Smooth muscle cell (in vitro differentiated cells): ENCODE results near the gene MAP1S. TPM values are rescaled to one million over a fixed set of nuclear protein-coding genes. Genes with fewer than 3 reads are reported as not detected.
A peak's percentile ranks its signal among the peaks of the same experiment; 100 is the strongest.

ENCODE experiments used
- DNase-seq: peaks from one replicate; lab custom pipeline; 2025; ENCODE audit not compliant: unreplicated experiment; lab: John Stamatoyannopoulos, UW
- H2AFZ ChIP-seq: fragments of 200-600 bp; sonication (generic); 2 replicates; pipeline ENCODE4 v1.6.0; 2016; ENCODE audit warnings: antibody characterized with exemption, low read depth, mild to moderate bottlenecking
- H3F3A ChIP-seq: fragments of 200-600 bp; sonication (generic); 2 replicates; pipeline ENCODE4 v1.6.0; 2017; ENCODE audit warnings: antibody characterized with exemption, low read depth
- H3K27ac ChIP-seq: fragments of 200-600 bp; sonication (generic); 2 replicates; pipeline ENCODE4 v1.5.1; 2016; ENCODE audit warnings: low read depth, mild to moderate bottlenecking
- H3K27me3 ChIP-seq: fragments of 200-600 bp; sonication (generic); 2 replicates; pipeline ENCODE4 v1.6.1; 2016; ENCODE audit warnings: low read depth, mild to moderate bottlenecking
- H3K36me3 ChIP-seq: fragments of 200-600 bp; sonication (generic); 2 replicates; pipeline ENCODE4 v1.5.1; 2016; ENCODE audit warnings: low read depth
- H3K4me1 ChIP-seq: fragments of 200-600 bp; sonication (generic); 2 replicates; pipeline ENCODE4 v1.5.1; 2016; ENCODE audit warnings: low read depth
- H3K4me2 ChIP-seq: fragments of 200-600 bp; sonication (generic); 2 replicates; pipeline ENCODE4 v1.6.0; 2016; ENCODE audit warnings: mild to moderate bottlenecking
- H3K4me3 ChIP-seq: fragments of 200-600 bp; sonication (generic); 2 replicates; pipeline ENCODE4 v1.5.1; 2016; ENCODE audit warnings: mild to moderate bottlenecking
- H3K79me2 ChIP-seq: fragments of 200-600 bp; sonication (generic); 2 replicates; pipeline ENCODE4 v1.6.0; 2016; ENCODE audit warnings: low read depth, mild to moderate bottlenecking
- H3K9ac ChIP-seq: fragments of 200-600 bp; sonication (generic); 2 replicates; pipeline ENCODE4 v1.6.0; 2016; ENCODE audit warnings: low read depth
- H3K9me3 ChIP-seq: fragments of 200-600 bp; sonication (generic); replicated peaks from 2 replicates; pipeline ENCODE4 v1.5.1; 2016; ENCODE audit warnings: low read depth
- H4K20me1 ChIP-seq: fragments of 200-600 bp; sonication (generic); 2 replicates; pipeline ENCODE4 v1.6.0; 2016; ENCODE audit warnings: low read depth
- WGBS: methylation state at CpG from one replicate; pipeline ENCODE4 v1.1.7; 2016; ENCODE audit warnings: low lambda C conversion rate; 5-methylcytosine and 5-hydroxymethylcytosine counted together
- polyA plus RNA-seq: library from polyadenylated mRNA; unstranded; fragments of >200 nt; fragmentation: Nextera tagmentation; extraction: Ambion mirVana; gene quantifications from 2 replicates; pipeline ENCODE4 v1.2.1, GENCODE V29; 2016
- total RNA-seq: library from RNA; depleted of rRNA; stranded (reverse); fragments of >200 nt; gene quantifications from 2 replicates; pipeline ENCODE4 v1.2.3, GENCODE V29; 2014
- TF ChIP-seq, protein P1 (sequence below): fragments of 200-600 bp; sonication (generic); IDR thresholded peaks from 2 replicates; pipeline ENCODE4 v1.5.1; 2017; ENCODE audit warnings: borderline replicate concordance, mild to moderate bottlenecking, antibody characterized with exemption; ENCODE audit not compliant: insufficient read depth, poor library complexity, severe bottlenecking

Gene MAP1S
- total and polyA plus RNA-seq, 2 experiments from 2014 or later = 10.2 to 62.1 TPM

DNA sequence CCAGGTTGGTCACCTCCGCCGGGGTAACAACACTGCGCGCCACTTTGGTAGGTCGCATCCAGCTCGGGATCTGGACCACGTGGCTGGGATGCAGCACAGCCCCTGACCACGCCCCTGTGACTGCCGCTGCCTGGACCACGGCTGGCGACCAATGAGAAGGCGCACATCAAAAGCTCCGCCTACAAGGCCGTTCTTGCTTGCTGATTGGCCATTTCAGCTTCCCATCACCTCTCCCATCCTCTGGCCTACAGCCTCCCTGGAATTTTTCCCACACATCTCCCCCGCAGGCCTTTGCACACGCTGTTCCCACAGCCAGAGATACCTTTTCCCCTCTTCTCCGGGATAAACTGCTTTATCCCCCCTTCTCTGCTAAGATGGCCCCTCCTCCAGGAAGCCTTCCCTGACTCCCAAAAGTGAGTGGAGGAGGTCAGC lies 12.5 kb upstream of the MAP1S start:
- Histone ChIP-seq H3K4me1 (no peaks in the 10 kb centered on the region), H3K4me2 (no peak overlapping the region), H3K4me3 (no peak overlapping the region), H3K9ac (no peak overlapping the region), H3K9me3 (no peaks in the 10 kb centered on the region), H3K27ac (no peak overlapping the region), H3K79me2 (no peaks in the 10 kb centered on the region), H3F3A (no peaks in the 10 kb centered on the region), H3K27me3 (no peaks in the 10 kb centered on the region), H2AFZ (no peak overlapping the region), H4K20me1 (no peaks in the 10 kb centered on the region), H3K36me3 (no peaks in the 10 kb centered on the region)
- WGBS = 19% methylated on average over 16 of the region's 17 CpGs
- TF ChIP-seq, protein P1, sequence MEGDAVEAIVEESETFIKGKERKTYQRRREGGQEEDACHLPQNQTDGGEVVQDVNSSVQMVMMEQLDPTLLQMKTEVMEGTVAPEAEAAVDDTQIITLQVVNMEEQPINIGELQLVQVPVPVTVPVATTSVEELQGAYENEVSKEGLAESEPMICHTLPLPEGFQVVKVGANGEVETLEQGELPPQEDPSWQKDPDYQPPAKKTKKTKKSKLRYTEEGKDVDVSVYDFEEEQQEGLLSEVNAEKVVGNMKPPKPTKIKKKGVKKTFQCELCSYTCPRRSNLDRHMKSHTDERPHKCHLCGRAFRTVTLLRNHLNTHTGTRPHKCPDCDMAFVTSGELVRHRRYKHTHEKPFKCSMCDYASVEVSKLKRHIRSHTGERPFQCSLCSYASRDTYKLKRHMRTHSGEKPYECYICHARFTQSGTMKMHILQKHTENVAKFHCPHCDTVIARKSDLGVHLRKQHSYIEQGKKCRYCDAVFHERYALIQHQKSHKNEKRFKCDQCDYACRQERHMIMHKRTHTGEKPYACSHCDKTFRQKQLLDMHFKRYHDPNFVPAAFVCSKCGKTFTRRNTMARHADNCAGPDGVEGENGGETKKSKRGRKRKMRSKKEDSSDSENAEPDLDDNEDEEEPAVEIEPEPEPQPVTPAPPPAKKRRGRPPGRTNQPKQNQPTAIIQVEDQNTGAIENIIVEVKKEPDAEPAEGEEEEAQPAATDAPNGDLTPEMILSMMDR = no peak
- DNase-seq = no peak

DNA sequence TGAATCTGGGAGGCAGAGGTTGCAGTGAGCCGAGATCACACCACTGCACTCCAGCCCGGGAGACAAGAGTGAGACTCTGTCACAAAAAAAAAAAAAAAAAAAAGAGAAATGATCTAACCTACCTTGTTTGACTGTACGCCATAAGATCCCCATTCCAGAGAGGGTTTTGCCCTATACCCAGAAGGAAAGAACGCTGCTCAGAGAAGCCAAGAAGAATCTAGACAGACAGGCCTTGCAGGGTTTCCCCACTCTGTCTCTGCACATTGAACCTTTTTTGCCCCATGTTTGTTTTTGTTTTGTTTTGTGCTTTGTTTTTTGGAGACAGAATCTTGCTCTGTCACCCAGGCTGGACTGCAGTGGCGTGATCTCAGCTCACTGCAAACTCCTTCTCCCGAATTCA lies 7.4 kb upstream of the MAP1S start:
- no peaks in the 10 kb centered on the region for H3K4me1 ChIP-seq
- no peak for DNase-seq
- H3K27me3 ChIP-seq = no peaks in the 10 kb centered on the region
- no peaks in the 10 kb centered on the region for H3K36me3 ChIP-seq
- no peak overlapping the region for H3K9ac ChIP-seq
- H3K4me3 ChIP-seq = no peak overlapping the region
- no peak overlapping the region for H3K4me2 ChIP-seq
- 67% methylated on average over 6 of the region's 6 CpGs for WGBS
- H3K79me2 ChIP-seq = no peaks in the 10 kb centered on the region
- no peak overlapping the region for H2AFZ ChIP-seq
- H3F3A ChIP-seq = no peaks in the 10 kb centered on the region
- no peaks in the 10 kb centered on the region for H3K9me3 ChIP-seq
- H3K27ac ChIP-seq = no peak overlapping the region
- TF ChIP-seq, protein P1 = no peak
- H4K20me1 ChIP-seq = no peaks in the 10 kb centered on the region

GRCh38 chr19:17716309-17716929 lies 2.9 kb upstream of the MAP1S start:
- peaks cover 17% of the 10 kb centered on the region for H4K20me1 ChIP-seq
- H3K4me1 ChIP-seq = peaks cover 13% of the 10 kb centered on the region
- TF ChIP-seq, protein P1 = peak; percentile 21
- H3K27me3 ChIP-seq = no peaks in the 10 kb centered on the region
- no peak overlapping the region for H3K4me3 ChIP-seq
- H3K4me2 ChIP-seq = no peak overlapping the region
- H3F3A ChIP-seq = no peaks in the 10 kb centered on the region
- no peak overlapping the region for H2AFZ ChIP-seq
- H3K36me3 ChIP-seq = no peaks in the 10 kb centered on the region
- DNase-seq = no peak
- no peak overlapping the region for H3K9ac ChIP-seq
- no peaks in the 10 kb centered on the region for H3K9me3 ChIP-seq
- WGBS = 90% methylated on average over 4 of the region's 4 CpGs
- H3K27ac ChIP-seq = no peak overlapping the region
- peaks cover 18% of the 10 kb centered on the region for H3K79me2 ChIP-seq

GRCh38 chr19:17718550-17718946 lies 732 bp upstream of the MAP1S start:
- WGBS = 87% methylated on average over 4 of the region's 4 CpGs
- Histone ChIP-seq H3K79me2 (peaks cover 24% of the 10 kb centered on the region), H2AFZ (peak overlapping the region; percentile 80), H3K9ac (peak overlapping the region; percentile 75), H3K4me3 (peak overlapping the region; percentile 93), H3F3A (no peaks in the 10 kb centered on the region), H3K27ac (no peak overlapping the region), H3K4me1 (peaks cover 13% of the 10 kb centered on the region), H4K20me1 (peaks cover 35% of the 10 kb centered on the region), H3K36me3 (no peaks in the 10 kb centered on the region), H3K27me3 (no peaks in the 10 kb centered on the region), H3K9me3 (no peaks in the 10 kb centered on the region), H3K4me2 (peak overlapping the region; percentile 93)
- DNase-seq = no peak
- TF ChIP-seq, protein P1 = no peak
